Middle frontal gyrus (tissue), 1 donor: ENCODE measurements around the gene CDKN2B-AS1.

Source experiments
- DNase-seq: peaks from one replicate; pipeline ENCODE4 v3.0.0-alpha.2; 2015; ENCODE audit warnings: low spot score; ENCODE audit errors: extremely low spot score

CDKN2B-AS1 gene

GRCh38 chr9:22117511-22118384 lies 123.2 kb downstream of the CDKN2B-AS1 start:
- DNase-seq = no peak

GRCh38 chr9:22118810-22119521 lies 124.4 kb downstream of the CDKN2B-AS1 start:
- no peak for DNase-seq

GRCh38 chr9:22119522-22120158 lies 125.0 kb downstream of the CDKN2B-AS1 start:
- no peak for DNase-seq

- DNase-seq = no peak
Observed at GRCh38 chr9:22120159-22120549, 125.6 kb downstream of the CDKN2B-AS1 start.

GRCh38 chr9:22120595-22120994 lies 126.0 kb downstream of the CDKN2B-AS1 start:
- no peak for DNase-seq

- no peak for DNase-seq
Observed at GRCh38 chr9:22124263-22125011, 129.8 kb downstream of the CDKN2B-AS1 start.

- DNase-seq = no peak
Observed at GRCh38 chr9:22129133-22129532, 134.5 kb downstream of the CDKN2B-AS1 start.

GRCh38 chr9:22129633-22130032 lies 135.0 kb downstream of the CDKN2B-AS1 start:
- no peak for DNase-seq

- DNase-seq = no peak
Observed at GRCh38 chr9:22131817-22132216, 137.2 kb downstream of the CDKN2B-AS1 start.

GRCh38 chr9:22134390-22134789 lies 139.8 kb downstream of the CDKN2B-AS1 start:
- no peak for DNase-seq

- no peak for DNase-seq
Observed at GRCh38 chr9:22136461-22137096, 142.0 kb downstream of the CDKN2B-AS1 start.

- DNase-seq = no peak
Observed at GRCh38 chr9:22138956-22139660, 144.5 kb downstream of the CDKN2B-AS1 start.

- no peak for DNase-seq
Observed at GRCh38 chr9:22141908-22142307, 147.3 kb downstream of the CDKN2B-AS1 start.

- no peak for DNase-seq
Observed at GRCh38 chr9:22142671-22143070, 148.1 kb downstream of the CDKN2B-AS1 start.

GRCh38 chr9:22143799-22144625 lies 149.4 kb downstream of the CDKN2B-AS1 start:
- DNase-seq = no peak

- DNase-seq = no peak
Observed at GRCh38 chr9:22146604-22147003, 152.0 kb downstream of the CDKN2B-AS1 start.

GRCh38 chr9:22147813-22148527 lies 153.4 kb downstream of the CDKN2B-AS1 start:
- DNase-seq = no peak

GRCh38 chr9:22148528-22148875 lies 153.9 kb downstream of the CDKN2B-AS1 start:
- DNase-seq = no peak
